ENCODE results near the gene CTU2. TPM values are rescaled to one million over a fixed set of nuclear protein-coding genes. Genes with fewer than 3 reads are reported as not detected.
A peak's percentile ranks its signal among the peaks of the same experiment; 100 is the strongest.

Gene CTU2
- total and polyA plus RNA-seq, 2 of the 8 experiments (the other 6 are each of a cell fraction or from before 2014, with no cell fraction given), result 32.7 to 42.9 TPM

- Histone ChIP-seq H3K56ac (replicated peaks; ENCODE audit: insufficient read length, low read depth, low read length) (no peak overlapping the region), H3K27ac (ENCODE audit: low read depth, low read length) (no peak overlapping the region), H4K8ac (ENCODE audit: extremely low read depth, insufficient read depth, low read length) (peak overlapping the region; percentile 47; the same call in 1 of the 2 replicates), H2AFZ (ENCODE audit: low read length) (no peak overlapping the region), H3K4me1 (replicated peaks in 1 of 4; ENCODE audit: control insufficient read depth in 3 of 4, insufficient read depth in 4 of 4, low read length in 3 of 4) (peaks cover 0 to 4% (median 1%) of the 10 kb centered on the region in 4 experiments; a peak in 3 of 7 replicates), H4K20me1 (replicated peaks in 1 of 2; ENCODE audit: control insufficient read depth in 1 of 2, insufficient read depth in 2 of 2, low read length in 2 of 2) (peaks cover 2 to 4% of the 10 kb centered on the region in 2 experiments), H3K23me2 (ENCODE audit: low read depth, low read length) (peaks cover 3% of the 10 kb centered on the region; the same call in 1 of the 2 replicates), H2AK5ac (ENCODE audit: low read depth, low read length) (no peak overlapping the region), H2BK5ac (ENCODE audit: low read depth, low read length) (no peak overlapping the region), H3K9ac (replicated peaks in 1 of 4; ENCODE audit: extremely low read depth in 1 of 4, low read depth in 3 of 4, low read length in 3 of 4) (no peak overlapping the region), H4K91ac (replicated peaks; ENCODE audit: insufficient read length, low read length) (no peak overlapping the region), H2BK20ac (ENCODE audit: low read length) (no peak overlapping the region), H3K9me3 (ENCODE audit: insufficient read depth in 2 of 2, low read depth in 1 of 2, low read length in 1 of 2) (no peaks in the 10 kb centered on the region), H3K23ac (ENCODE audit: insufficient read length) (no peak overlapping the region), H2BK120ac (replicated peaks; ENCODE audit: low read depth, low read length) (no peak overlapping the region), H3K79me2 (ENCODE audit: control insufficient read depth in 1 of 2, insufficient read depth in 2 of 2, low read length in 2 of 2) (peaks cover 0 to 14% of the 10 kb centered on the region in 2 experiments; a peak in 2 of 4 replicates), H3K79me1 (ENCODE audit: low read depth, low read length) (peaks cover 7% of the 10 kb centered on the region; the same call in 1 of the 2 replicates), H3K4me2 (ENCODE audit: insufficient read depth in 1 of 2, low read depth in 2 of 2, low read length in 2 of 2) (no peak overlapping the region), H3K14ac (ENCODE audit: insufficient read length) (no peak overlapping the region), H3K36me3 (ENCODE audit: control insufficient read depth in 2 of 4, insufficient read depth in 4 of 4, low read length in 3 of 4) (peaks cover 0 to 15% (median 4%) of the 10 kb centered on the region in 4 experiments; a peak in 4 of 8 replicates), H3K27me3 (replicated peaks in 1 of 4; ENCODE audit: control insufficient read depth in 3 of 4, extremely low read depth in 1 of 4, insufficient read depth in 3 of 4, low read length in 3 of 4) (no peaks in the 10 kb centered on the region), H3K18ac (ENCODE audit: extremely low read depth, low read length) (no peak overlapping the region), H4K5ac (ENCODE audit: insufficient read length, low read depth, low read length) (no peak overlapping the region), H2BK15ac (ENCODE audit: low read length) (no peak overlapping the region), H3K4ac (replicated peaks; ENCODE audit: insufficient read length, low read depth, low read length) (no peak overlapping the region), H2BK12ac (ENCODE audit: low read depth, low read length) (no peak overlapping the region), H3K4me3 (ENCODE audit: extremely low read depth in 1 of 4, insufficient read depth in 2 of 4, low read depth in 3 of 4, low read length in 4 of 4) (no peak overlapping the region)
- ChIA-PET POLR2A (ENCODE audit: partially characterized antibody) (interaction anchor here (1.1 kb wide), 1 partner anchor 36 kb away, joined by 3 read pairs; no protein-coding TSS in a partner anchor), CTCF (ENCODE audit: partially characterized antibody) (interaction anchor here (0.6 to 1.5 kb wide), 4 partner anchors 28 to 1173 kb away, joined by 3 to 7 read pairs (median 3); partner anchors contain the start of gene TCF25)
- WGBS, 2 experiments (ENCODE audit: extremely low coverage in 1 of 2, insufficient coverage in 1 of 2, insufficient read length in 1 of 2, insufficient replicate concordance in 2 of 2, low coverage in 1 of 2, low lambda C conversion rate in 2 of 2, missing lambda C conversion rate in 1 of 2), result 89% methylated on average over 14 of the region's 14 CpGs; no CpG with 5 or more reads in 1 of the 2 experiments
- no peak for DNase-seq (ENCODE audit: low read depth in 1 of 2, low spot score in 2 of 2)
- FAIRE-seq, result no peak
- TF ChIP-seq ASH2L (IDR thresholded peaks at IDR 0.05; ENCODE audit: low read length) (no peak), EZH2 (IDR thresholded peaks at IDR 0.05; ENCODE audit: low read depth, low read length, severe bottlenecking) (no peak), BCL11A (IDR thresholded peaks at IDR 0.05; ENCODE audit: low read depth in 2 of 2, low read length in 2 of 2) (no peak), BACH1 (IDR thresholded peaks at IDR 0.05; ENCODE audit: low read length) (no peak), PHF8 (conservative IDR thresholded peaks at IDR 0.05; ENCODE audit: low read depth, low read length) (no peak), RBBP5 (IDR thresholded peaks at IDR 0.05; ENCODE audit: borderline replicate concordance, low read depth, low read length) (no peak), EGR1 (IDR thresholded peaks at IDR 0.05; ENCODE audit: borderline replicate concordance, low read depth, low read length) (no peak), KDM4A (IDR thresholded peaks at IDR 0.05; ENCODE audit: low read depth, low read length, severe bottlenecking) (no peak), MAX (IDR thresholded peaks at IDR 0.05) (no peak), ATF2 (IDR thresholded peaks at IDR 0.05; ENCODE audit: low read length) (no peak), TBP (IDR thresholded peaks at IDR 0.05; ENCODE audit: low read depth, low read length) (no peak), NRF1 (IDR thresholded peaks at IDR 0.05; ENCODE audit: low read depth, low read length) (no peak)
Measured at GRCh38 chr16:88700322-88700635, 6.0 kb upstream of the CTU2 start.

All from H1 (cell line).